Measurements from ENCODE around the gene IRX4. TPM values are rescaled to one million over a fixed set of nuclear protein-coding genes. Genes with fewer than 3 reads are reported as not detected.

The IRX4 gene
- total and polyA plus RNA-seq, 2 experiments from 2014 or later, result not detected

DNA sequence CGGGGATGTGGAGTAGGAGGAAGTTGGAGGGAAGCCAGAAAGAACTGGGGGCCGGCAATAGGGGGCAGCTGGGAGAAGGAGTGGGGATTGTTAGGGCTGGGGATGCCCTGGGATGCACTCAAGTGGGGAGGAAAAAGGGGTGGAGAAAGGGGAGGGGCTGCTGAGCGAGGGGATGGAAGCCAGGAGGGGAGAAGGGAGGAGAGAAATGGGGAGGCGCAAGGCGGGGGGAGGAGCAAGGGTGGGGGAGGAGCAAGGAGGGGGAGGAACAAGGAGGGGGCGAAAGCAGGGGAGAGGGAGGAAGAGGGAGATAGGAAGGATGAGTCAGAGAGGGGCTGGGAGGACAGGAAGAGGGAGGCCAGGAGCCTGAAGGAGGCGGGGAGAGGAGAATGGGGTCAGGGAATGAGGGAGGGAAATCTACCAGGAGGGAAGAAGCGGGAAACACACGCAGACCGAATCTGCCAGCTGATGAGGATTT is 1.6 kb downstream of the IRX4 start:
- H3F3A ChIP-seq (ENCODE audit: insufficient read depth), result no peaks in the 10 kb centered on the region
- H3K9me2 ChIP-seq (ENCODE audit: insufficient read depth), result no peaks in the 10 kb centered on the region
- 0 to 8% methylated on average over 1 to 10 of the region's 10 CpGs for WGBS, 2 experiments (ENCODE audit: low coverage in 1 of 2, low lambda C conversion rate in 2 of 2, missing lambda C conversion rate in 2 of 2)
- H4K20me1 ChIP-seq (ENCODE audit: insufficient read depth), result no peaks in the 10 kb centered on the region
- no peaks in the 10 kb centered on the region; the same call in 1 of the 2 replicates for H3K4me1 ChIP-seq (ENCODE audit: insufficient read depth)
- no peak overlapping the region for H3K9ac ChIP-seq
- TF ChIP-seq EZH2phosphoT487 (IDR thresholded peaks at IDR 0.05; ENCODE audit: insufficient read depth, low read depth), result no peak
- TF ChIP-seq EZH2 (IDR thresholded peaks at IDR 0.05; ENCODE audit: insufficient read depth, poor library complexity, severe bottlenecking), result no peak
- H3K27ac ChIP-seq, result no peak overlapping the region
- no peak for DNase-seq
- no peaks in the 10 kb centered on the region for H3K79me2 ChIP-seq (ENCODE audit: insufficient read depth)
- no peak overlapping the region for H3K4me3 ChIP-seq
- no peaks in the 10 kb centered on the region for H3K9me3 ChIP-seq (ENCODE audit: low read depth)
- H3K4me2 ChIP-seq (ENCODE audit: unreplicated experiment), result no peak overlapping the region
- in situ Hi-C loops (cut with MboI), result no loop called here
- no peaks in the 10 kb centered on the region for H3K36me3 ChIP-seq (ENCODE audit: low read depth)
- no peak overlapping the region for H2AFZ ChIP-seq
- H3K27me3 ChIP-seq (replicated peaks; ENCODE audit: insufficient read depth), result peaks cover 80% of the 10 kb centered on the region

- no peaks in the 10 kb centered on the region for H3K79me2 ChIP-seq (ENCODE audit: insufficient read depth)
- no peaks in the 10 kb centered on the region for H3K36me3 ChIP-seq (ENCODE audit: low read depth)
- 25 to 30% methylated on average over 19 of the region's 19 CpGs for WGBS, 2 experiments (ENCODE audit: low coverage in 1 of 2, low lambda C conversion rate in 2 of 2, missing lambda C conversion rate in 2 of 2)
- H3K4me2 ChIP-seq (ENCODE audit: unreplicated experiment), result no peak overlapping the region
- no peaks in the 10 kb centered on the region for H3F3A ChIP-seq (ENCODE audit: insufficient read depth)
- no peak overlapping the region for H2AFZ ChIP-seq
- H3K27ac ChIP-seq, result no peak overlapping the region
- TF ChIP-seq EZH2phosphoT487 (IDR thresholded peaks at IDR 0.05; ENCODE audit: insufficient read depth, low read depth) (no peak), EZH2 (IDR thresholded peaks at IDR 0.05; ENCODE audit: insufficient read depth, poor library complexity, severe bottlenecking) (no peak)
- no peaks in the 10 kb centered on the region for H3K9me2 ChIP-seq (ENCODE audit: insufficient read depth)
- no peaks in the 10 kb centered on the region for H3K9me3 ChIP-seq (ENCODE audit: low read depth)
- in situ Hi-C loops (cut with MboI), result no loop called here
- H3K27me3 ChIP-seq (replicated peaks; ENCODE audit: insufficient read depth), result peaks cover 80% of the 10 kb centered on the region
- no peaks in the 10 kb centered on the region; the same call in 1 of the 2 replicates for H3K4me1 ChIP-seq (ENCODE audit: insufficient read depth)
- H4K20me1 ChIP-seq (ENCODE audit: insufficient read depth), result no peaks in the 10 kb centered on the region
- DNase-seq, result no peak
- no peak overlapping the region for H3K4me3 ChIP-seq
- no peak overlapping the region for H3K9ac ChIP-seq
Observed at GRCh38 chr5:1880377-1881025, 2.2 kb downstream of the IRX4 start.

DNA sequence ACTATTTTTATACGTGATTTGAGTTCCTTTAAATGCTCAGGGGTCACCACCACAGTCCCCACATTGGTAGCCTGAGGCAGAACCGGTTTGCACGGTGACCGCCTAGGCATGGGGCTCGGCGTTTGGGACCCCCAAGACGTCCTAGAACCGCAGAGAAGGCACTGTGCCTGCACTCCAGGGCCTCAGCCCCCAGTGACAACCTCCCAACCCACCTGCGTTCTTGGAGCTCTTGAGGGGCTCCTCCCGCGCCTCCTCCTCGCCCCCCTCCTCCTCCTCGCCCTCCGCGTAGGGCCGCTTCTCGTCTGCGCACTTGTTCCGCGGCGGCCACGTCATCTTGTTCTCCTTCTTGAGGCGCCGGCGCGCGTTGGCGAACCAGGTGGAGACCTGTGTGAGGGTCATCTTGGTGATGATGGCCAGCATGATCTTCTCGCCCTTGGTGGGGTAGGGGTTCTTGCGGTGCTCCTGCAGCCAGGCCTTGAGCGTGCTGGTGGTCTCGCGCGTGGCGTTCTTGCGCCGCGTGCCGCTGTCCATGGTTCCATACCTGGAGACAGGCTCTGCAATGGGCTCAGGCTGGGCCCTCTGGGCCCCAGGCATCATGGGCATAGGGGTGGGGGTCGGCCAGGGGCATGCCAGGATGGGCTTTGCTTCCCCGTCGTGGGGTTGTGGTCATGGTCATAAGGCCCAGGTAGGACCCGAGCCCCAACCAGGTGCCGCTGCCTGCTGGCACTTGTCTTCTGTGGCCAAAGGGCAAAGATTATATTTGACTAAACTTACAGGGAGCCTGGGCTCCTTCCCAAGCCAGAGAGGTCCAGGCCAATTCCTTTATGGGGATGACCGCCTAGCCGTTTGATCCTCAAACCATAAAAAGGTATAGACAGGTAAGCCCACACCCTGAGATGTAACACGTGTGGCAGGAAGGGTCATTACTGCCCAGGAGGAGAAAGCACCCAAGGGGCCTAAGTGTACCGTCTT is 3.1 kb downstream of the IRX4 start:
- 16 to 19% methylated on average over 43 to 48 of the region's 48 CpGs for WGBS, 2 experiments (ENCODE audit: low coverage in 1 of 2, low lambda C conversion rate in 2 of 2, missing lambda C conversion rate in 2 of 2)
- no peak overlapping the region for H3K4me2 ChIP-seq (ENCODE audit: unreplicated experiment)
- no peak overlapping the region for H3K9ac ChIP-seq
- TF ChIP-seq EZH2 (IDR thresholded peaks at IDR 0.05; ENCODE audit: insufficient read depth, poor library complexity, severe bottlenecking) (peak; percentile 22), EZH2phosphoT487 (IDR thresholded peaks at IDR 0.05; ENCODE audit: insufficient read depth, low read depth) (no peak)
- DNase-seq, result no peak
- H4K20me1 ChIP-seq (ENCODE audit: insufficient read depth), result no peaks in the 10 kb centered on the region
- in situ Hi-C loops (cut with MboI), result no loop called here
- H3K4me3 ChIP-seq, result no peak overlapping the region
- no peak overlapping the region for H3K27ac ChIP-seq
- H3K36me3 ChIP-seq (ENCODE audit: low read depth), result no peaks in the 10 kb centered on the region
- no peak overlapping the region for H2AFZ ChIP-seq
- no peaks in the 10 kb centered on the region for H3K9me2 ChIP-seq (ENCODE audit: insufficient read depth)
- no peaks in the 10 kb centered on the region; the same call in 1 of the 2 replicates for H3K4me1 ChIP-seq (ENCODE audit: insufficient read depth)
- no peaks in the 10 kb centered on the region for H3K9me3 ChIP-seq (ENCODE audit: low read depth)
- H3F3A ChIP-seq (ENCODE audit: insufficient read depth), result no peaks in the 10 kb centered on the region
- no peaks in the 10 kb centered on the region for H3K79me2 ChIP-seq (ENCODE audit: insufficient read depth)
- peaks cover 80% of the 10 kb centered on the region for H3K27me3 ChIP-seq (replicated peaks; ENCODE audit: insufficient read depth)

- H4K20me1 ChIP-seq (ENCODE audit: insufficient read depth), result no peaks in the 10 kb centered on the region
- H3K4me3 ChIP-seq, result no peak overlapping the region
- no peaks in the 10 kb centered on the region for H3K79me2 ChIP-seq (ENCODE audit: insufficient read depth)
- TF ChIP-seq EZH2phosphoT487 (IDR thresholded peaks at IDR 0.05; ENCODE audit: insufficient read depth, low read depth) (no peak), EZH2 (IDR thresholded peaks at IDR 0.05; ENCODE audit: insufficient read depth, poor library complexity, severe bottlenecking) (no peak)
- H2AFZ ChIP-seq, result no peak overlapping the region
- no peaks in the 10 kb centered on the region for H3F3A ChIP-seq (ENCODE audit: insufficient read depth)
- H3K9ac ChIP-seq, result no peak overlapping the region
- H3K36me3 ChIP-seq (ENCODE audit: low read depth), result no peaks in the 10 kb centered on the region
- in situ Hi-C loops (cut with MboI), result no loop called here
- no peaks in the 10 kb centered on the region; the same call in 1 of the 2 replicates for H3K4me1 ChIP-seq (ENCODE audit: insufficient read depth)
- no peaks in the 10 kb centered on the region for H3K9me2 ChIP-seq (ENCODE audit: insufficient read depth)
- H3K9me3 ChIP-seq (ENCODE audit: low read depth), result no peaks in the 10 kb centered on the region
- no peak for DNase-seq
- no peak overlapping the region for H3K4me2 ChIP-seq (ENCODE audit: unreplicated experiment)
- H3K27ac ChIP-seq, result no peak overlapping the region
- WGBS, 2 experiments (ENCODE audit: low coverage in 1 of 2, low lambda C conversion rate in 2 of 2, missing lambda C conversion rate in 2 of 2), result 2 to 3% methylated on average over 41 to 46 of the region's 79 CpGs
- H3K27me3 ChIP-seq (replicated peaks; ENCODE audit: insufficient read depth), result peaks cover 73% of the 10 kb centered on the region
Observed at GRCh38 chr5:1878050-1878849, 4.5 kb downstream of the IRX4 start.

Measured in GM23248 (cell line).